GM19193 (cell line): ENCODE data around the gene CDK13.

ENCODE experiments used
- POLR2A ChIP-seq: IDR thresholded peaks from 4 replicates; pipeline ENCODE4 v1.6.1; 2011; ENCODE audit not compliant: insufficient read depth, insufficient read length; ENCODE audit errors: extremely low read depth

Gene CDK13

DNA sequence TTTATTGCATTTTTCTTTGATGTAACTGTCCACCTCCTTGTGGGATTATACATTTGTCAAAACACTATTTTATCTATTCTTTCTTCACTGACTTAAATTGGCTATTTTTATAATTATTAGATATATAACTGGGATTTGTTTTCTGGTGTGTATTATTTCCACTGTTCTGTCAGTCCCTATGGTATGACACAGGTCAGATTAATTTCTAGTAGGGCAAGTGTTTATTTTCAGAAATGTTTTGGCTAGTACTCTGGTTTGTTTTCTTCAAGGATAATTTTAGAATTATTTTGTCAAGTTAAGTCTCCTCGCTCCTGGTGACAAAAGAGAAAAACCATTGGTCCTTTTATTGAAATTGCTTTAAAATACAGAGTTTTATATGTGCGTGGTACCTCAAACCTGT lies 93.1 kb downstream of the CDK13 start:
- no peak for TF ChIP-seq POLR2A

DNA sequence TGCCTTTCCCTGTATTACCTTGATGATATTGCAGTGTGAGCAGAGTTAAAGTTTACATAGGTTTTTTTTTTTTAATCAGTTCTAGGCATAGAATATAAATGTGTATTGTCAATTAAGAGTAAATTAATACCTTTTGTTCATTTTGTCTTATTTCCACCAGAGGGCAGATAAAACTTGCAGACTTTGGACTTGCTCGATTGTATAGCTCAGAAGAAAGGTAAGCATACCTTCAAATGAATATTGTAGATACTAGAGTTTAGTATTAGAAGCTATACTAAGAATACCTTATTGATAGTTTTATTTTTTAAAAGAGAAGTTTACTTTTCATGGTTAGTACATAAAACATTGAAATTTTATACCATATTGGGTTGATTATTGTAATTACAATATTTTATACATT lies 97.6 kb downstream of the CDK13 start:
- no peak for TF ChIP-seq POLR2A

DNA sequence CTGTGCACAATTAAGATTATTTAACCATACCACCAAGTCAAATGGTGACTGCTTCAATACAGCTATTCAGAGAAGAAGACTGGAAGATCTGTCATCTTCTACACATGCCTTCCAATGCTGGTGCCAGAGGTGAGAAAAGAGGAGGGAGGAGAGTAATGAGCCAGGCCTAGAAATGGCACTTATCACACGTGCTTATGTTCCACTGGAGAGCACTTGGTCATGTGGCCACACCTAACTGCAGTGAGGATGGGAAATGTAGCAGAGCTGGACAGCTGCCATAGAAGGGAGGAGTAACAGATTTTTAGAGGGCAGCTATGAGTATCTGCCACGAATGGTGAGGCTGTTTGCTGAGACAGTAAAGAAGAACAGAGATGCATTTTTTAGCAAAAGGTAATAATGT lies 107.2 kb downstream of the CDK13 start:
- TF ChIP-seq POLR2A: no peak

DNA sequence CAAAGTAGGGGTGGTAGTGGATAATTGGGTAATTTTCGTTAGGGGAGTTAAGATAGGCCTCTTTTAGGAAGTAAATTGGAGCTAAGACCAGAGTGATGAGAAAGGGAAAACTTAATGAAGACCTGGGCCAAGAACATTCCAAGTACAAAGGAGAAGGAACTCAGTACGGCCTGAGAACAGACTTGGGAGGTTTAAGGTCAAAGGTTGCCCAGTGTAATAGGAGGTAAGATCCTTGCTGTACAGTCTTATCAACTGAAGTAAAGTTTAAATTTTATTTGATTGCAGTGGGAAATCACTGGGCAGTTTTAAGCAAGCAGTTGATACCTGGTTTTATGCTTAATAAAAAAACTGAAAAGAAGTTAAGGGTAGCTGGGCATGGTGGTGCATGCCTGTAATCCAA lies 108.0 kb downstream of the CDK13 start:
- no peak for TF ChIP-seq POLR2A

DNA sequence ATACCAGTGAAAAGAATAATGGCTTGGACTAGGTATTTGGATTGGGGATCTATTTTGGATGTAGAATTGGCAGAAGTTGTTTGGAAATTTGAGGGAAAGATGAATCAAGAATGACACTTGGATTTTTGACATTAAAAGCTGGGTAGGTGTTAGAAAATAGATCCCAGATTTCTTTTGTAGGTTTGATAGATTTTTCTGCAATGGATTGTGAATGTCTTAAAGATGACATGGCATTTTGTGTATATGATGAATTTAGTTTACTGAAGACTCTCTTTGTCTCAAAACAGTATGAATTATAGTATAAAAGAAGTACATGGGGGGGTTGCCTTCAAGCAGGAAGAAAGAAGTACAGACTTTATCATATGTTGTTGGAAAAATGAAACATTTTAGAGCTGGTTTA lies 108.6 kb downstream of the CDK13 start:
- TF ChIP-seq POLR2A: no peak

DNA sequence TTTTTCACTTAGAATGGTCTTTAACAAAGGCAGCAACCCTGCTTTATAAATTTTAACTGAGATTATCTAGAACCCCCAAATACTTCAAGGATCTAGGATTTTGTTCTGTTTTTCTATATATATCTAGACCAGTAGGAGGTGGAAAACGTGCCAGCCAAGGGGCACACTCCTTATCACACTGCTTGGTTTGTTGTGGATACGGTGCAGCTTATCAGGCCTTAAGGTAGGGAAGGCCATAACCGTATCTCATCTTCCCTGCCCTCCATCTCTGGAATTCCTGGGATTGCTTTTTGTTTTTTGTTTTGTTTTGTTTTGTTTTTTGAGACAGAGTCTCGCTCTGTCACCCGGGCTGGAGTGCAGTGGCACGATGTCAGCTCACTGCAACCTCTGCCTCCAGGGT lies 109.0 kb downstream of the CDK13 start:
- TF ChIP-seq POLR2A: no peak

DNA sequence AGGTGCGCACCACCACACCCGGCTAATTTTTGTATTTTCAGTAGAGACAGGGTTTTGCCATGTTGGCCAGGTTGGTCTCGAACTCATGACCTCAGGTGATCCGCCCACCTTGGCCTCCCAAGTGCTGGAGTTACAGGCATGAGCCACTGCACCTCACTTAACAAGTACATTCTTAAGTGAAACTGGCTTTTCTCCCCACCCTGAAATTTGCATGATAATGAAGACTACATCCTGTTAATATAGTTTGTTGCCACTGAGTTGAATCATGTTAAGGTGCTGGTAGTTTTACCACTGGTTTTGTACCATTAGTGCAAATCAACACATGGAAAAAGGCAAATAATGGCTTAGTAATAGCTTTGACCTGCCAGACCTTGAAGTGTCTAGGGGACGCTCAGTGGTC lies 122.2 kb downstream of the CDK13 start:
- no peak for TF ChIP-seq POLR2A

DNA sequence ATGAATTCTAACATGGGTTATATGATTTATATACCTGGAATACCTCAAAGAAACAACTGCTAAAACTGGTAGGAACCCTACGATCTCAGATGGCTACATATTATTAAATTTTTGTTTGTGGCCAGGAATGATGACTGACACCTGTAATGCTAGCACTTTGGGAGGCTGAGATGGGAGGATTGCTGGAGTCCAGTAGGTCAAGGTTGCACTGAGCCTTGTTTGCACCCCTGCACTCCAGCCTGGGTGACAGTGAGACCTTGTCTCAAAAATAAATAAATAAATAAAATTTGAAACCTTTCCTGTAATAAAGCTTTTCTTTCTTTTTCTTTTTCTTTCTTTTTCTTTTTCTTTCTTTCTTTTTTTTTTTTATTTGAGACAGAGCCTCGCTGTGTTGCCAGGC lies 123.2 kb downstream of the CDK13 start:
- no peak for TF ChIP-seq POLR2A

DNA sequence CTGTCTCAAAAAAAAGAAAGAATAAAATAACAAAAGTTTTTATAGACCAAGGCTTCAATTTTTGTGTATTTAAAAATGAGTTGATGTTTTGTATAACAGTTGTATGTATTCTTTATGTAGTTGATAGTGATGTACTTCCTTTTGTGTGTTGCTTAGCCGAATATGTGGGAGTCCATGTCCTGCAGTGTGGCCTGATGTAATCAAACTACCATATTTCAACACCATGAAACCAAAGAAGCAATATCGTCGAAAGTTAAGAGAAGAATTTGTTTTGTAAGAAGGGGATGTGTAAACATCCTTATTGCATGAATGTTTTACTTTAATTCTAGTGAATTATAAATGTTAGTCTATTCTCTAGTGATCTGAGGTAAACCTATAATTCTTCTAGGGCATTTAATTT lies 127.8 kb downstream of the CDK13 start:
- no peak for TF ChIP-seq POLR2A

DNA sequence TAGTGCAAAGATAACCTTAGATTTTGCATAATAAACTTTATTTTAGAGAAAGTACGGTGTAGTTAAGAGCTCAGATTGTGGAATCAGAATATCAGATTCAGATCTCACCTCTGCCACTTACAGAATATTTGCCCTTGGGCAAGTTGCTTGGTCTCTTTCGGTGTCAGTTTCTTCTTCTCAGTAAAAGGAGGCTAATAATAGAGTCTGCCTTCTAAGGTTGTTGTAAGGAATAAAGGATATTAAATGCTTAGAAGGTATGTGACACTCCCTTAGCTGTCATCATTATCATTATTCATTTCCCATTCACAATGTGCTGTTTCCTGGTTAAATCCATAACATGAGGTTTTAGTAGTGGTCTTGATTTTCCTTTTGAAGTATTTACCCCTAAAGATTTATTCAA lies 142.1 kb downstream of the CDK13 start:
- TF ChIP-seq POLR2A: no peak

DNA sequence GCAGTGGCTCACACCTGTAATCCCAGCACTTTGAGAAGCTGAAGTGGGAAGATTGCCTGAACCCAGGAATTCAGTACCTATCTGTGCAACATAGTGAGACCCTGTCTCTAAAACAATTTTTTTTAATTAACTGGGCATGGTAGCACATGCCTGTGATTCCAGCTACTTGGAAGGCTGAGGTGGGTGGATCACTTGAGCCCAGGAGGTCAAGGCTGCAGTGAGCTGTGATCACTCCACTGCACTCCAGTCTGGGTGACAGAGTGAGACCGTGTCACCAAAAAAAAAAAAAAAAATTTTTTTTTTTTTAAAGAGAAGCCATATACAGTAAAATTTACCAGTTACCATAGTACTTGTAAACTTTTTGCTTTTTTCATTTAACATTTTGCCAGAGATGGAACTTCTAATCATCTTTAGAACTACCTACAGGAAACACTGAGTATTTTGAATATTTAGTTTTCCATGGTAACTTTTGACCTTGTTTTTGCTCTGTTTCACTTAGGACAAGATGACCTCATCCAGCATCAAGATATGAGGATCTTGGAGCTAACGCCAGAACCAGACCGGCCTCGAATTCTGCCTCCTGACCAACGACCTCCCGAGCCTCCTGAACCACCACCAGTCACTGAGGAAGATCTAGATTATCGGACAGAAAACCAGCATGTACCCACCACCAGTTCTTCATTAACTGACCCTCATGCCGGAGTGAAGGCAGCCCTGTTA lies 143.7 kb downstream of the CDK13 start:
- TF ChIP-seq POLR2A: no peak

DNA sequence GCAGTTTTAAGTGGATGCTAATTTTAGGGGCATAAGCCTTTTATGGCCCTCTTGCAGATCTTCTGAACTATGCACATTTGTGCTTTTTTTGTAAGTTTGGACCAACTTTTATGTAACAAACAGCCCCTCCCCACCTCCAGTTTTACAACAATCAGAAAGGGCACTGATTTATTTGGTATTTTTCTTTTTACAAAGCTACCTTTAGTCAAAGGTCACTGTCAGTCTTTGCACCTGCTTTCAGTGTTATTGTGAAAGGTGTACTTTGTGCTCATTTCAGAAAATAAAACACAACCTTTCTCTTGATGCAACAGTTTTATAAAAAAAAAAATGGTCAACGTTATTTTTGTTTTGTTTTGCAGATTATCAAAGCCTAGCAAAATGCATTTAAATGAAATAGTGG lies 145.2 kb downstream of the CDK13 start:
- no peak for TF ChIP-seq POLR2A

DNA sequence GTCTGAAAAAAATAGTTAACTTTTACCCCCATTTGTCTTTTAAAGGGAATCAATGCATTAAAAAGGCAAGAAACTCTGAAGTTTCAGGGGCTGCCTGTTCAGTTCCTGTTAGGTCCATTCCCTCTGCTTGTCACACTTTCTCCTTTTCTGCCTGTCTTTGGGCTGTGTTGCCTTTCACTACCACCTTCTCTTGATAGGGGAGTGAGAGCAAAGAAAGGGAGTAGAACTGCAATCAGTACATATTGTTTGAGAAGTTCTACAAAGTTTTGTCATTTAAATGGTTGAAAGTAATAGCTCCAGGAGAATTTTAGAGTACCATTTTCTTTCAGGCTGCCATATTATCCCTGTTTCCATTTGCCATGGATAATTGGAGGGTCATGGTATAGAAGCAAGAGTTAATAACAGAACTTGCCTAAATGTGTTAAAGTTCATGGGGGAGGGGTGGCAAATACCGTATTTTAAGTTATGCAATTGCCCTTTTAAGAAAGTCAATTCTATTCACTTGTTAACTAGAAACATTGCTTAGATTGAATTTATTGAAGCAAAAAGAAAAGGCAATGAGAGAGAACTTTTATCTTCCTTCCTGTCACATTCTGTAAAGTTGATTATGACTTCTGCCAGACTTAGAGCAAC lies 145.8 kb downstream of the CDK13 start:
- no peak for TF ChIP-seq POLR2A

DNA sequence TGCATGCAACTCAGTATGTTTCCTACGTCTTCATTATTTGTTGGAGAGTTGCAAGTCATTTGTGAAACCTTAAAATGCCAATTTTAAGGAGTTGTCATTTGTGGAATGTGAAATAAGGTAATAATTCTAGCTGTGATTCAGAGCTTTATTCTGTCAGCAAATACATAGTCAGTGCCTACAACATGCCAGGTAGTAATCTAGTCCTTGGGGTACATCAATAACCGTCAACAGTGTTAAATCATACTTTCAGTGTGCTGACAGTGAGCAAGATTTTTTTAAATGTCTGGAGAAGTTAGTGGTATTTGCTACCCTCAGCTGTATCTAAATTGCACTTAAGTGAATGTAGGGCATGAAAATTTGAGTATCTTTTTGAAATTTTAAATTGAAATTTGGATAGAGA lies 147.7 kb downstream of the CDK13 start:
- no peak for TF ChIP-seq POLR2A

DNA sequence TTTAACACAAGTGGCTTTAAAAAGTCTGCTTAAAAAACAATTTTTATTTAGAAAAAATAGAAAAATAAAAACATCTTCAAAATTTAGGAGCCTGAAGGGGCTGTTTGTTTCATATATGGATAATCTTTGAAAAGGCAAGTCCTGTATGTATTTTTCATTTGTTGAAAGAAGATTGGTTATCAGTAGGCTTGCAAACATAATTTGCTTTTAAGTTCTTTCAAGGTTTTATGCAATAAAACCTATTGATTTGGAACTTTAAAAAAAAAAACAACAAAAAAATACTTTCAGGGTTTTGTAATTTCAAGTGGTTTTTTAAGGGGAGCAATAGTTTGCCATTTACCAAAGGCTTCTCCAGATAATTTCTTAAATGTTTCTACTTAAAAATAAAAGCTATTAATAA lies 148.8 kb downstream of the CDK13 start:
- TF ChIP-seq POLR2A: no peak

DNA sequence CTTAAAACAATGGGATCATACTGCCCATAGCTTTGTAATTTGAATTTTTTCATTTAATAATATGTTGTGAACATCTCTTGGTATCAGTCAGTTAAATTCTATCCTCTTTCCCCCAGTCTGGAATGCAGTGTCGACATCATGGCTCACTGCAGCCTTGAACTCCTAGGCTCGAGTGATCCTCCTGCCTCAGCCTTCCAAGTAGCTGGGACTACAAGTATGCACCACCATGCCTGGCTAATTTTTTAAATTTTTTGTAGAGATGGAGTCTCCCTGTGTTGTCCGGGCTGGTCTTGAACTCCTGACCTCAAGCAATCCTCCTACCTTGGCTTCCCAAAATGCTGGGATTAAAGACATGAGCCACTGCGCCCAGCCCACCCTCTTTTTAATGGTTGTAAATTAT lies 149.8 kb downstream of the CDK13 start:
- no peak for TF ChIP-seq POLR2A

DNA sequence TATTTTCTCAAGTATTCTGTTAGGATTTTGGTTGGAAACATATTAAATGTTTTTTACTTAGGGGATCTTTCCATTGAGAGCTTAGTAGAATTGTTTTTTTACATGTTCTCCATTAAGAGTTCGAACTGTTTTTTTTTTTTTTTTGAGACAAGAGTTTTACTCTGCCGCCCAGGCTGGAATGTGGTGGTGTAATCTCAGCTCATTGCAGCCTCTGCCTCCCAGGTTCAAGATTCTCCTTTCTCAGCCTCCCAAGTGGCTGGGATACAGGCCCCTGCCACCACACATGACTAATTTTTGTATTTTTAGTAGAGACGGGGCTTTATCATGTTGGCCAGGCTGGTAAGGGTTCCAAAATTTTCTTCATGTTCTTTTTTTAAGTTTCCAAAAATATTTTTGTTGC lies 151.1 kb downstream of the CDK13 start:
- no peak for TF ChIP-seq POLR2A

DNA sequence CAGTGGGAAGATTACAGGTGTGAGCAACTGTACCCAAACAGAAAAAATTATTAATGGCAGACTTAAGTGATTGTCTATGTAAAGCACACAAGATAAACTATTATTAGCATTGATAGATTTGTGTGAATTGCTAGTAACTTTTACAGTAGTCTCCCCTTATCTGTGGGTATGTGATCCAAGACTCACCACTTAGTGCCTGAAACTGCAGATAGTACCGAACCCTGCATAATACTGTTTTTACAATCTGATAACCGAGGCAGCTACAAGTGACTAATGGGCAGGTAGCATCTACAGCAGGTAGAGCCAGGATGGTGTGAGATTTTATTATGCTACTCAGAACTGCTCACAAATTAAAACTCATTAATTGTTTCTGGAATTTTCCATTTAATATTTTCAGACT lies 152.8 kb downstream of the CDK13 start:
- TF ChIP-seq POLR2A: no peak
